Activated B cell treated with CpG ODN at 0.5 μM for 24 hours (primary cell): ENCODE measurements around the gene WBP2NL. TPM values are rescaled to one million over a fixed set of nuclear protein-coding genes. Genes with fewer than 3 reads are reported as not detected.
A peak's percentile ranks its signal among the peaks of the same experiment; 100 is the strongest.

Experiments used
- ATAC-seq: fragments of 200-7000 bp; cut with Tn5 transposase; one replicate; pipeline ENCODE4 v1.10.0; 2021; ENCODE audit warnings: low read depth, mild to moderate bottlenecking, moderate library complexity
- CTCF ChIA-PET: fragments of 350-600 bp; sonication (Branson Sonifier 250); formaldehyde crosslinking; loops from one replicate; lab custom pipeline; 2021; ENCODE audit warnings: antibody characterized with exemption; lab: Charles Lee
- POLR2A ChIA-PET: fragments of 350-600 bp; sonication (Branson Sonifier 250); formaldehyde crosslinking; loops from one replicate; lab custom pipeline; 2021; ENCODE audit warnings: antibody characterized with exemption; lab: Charles Lee
- DNase-seq: peaks from one replicate; pipeline ENCODE4 v3.0.0; 2022
- H3K27ac Mint-ChIP-seq: one replicate; pipeline ENCODE4 v1.8.0; 2020; ENCODE audit warnings: mixed read lengths
- H3K27me3 Mint-ChIP-seq: one replicate; pipeline ENCODE4 v1.8.0; 2021; ENCODE audit warnings: mixed read lengths
- H3K36me3 Mint-ChIP-seq: one replicate; pipeline ENCODE4 v1.8.0; 2021; ENCODE audit warnings: low read depth, mixed read lengths
- H3K4me1 Mint-ChIP-seq: one replicate; pipeline ENCODE4 v1.8.0; 2021; ENCODE audit warnings: mixed read lengths
- H3K4me3 Mint-ChIP-seq: one replicate; pipeline ENCODE4 v1.8.0; 2020; ENCODE audit warnings: mild to moderate bottlenecking, mixed read lengths
- H3K9me3 Mint-ChIP-seq: one replicate; pipeline ENCODE4 v1.8.0; 2020; ENCODE audit warnings: mixed read lengths
- intact Hi-C: fragments of 100-400 bp; cut with micrococcal nuclease; formaldehyde crosslinking; loops from one replicate; pipeline ENCODE4 v1.15.1; 2024
- total RNA-seq: library from RNA; stranded (reverse); gene quantifications from 2 replicates; pipeline ENCODE4 v1.2.3, GENCODE V29; 2022
- TF ChIP-seq, protein P1 (sequence below): fragments of 200-600 bp; IDR thresholded peaks from one replicate; pipeline ENCODE4 v1.8.0; 2022; ENCODE audit warnings: antibody characterized with exemption, mild to moderate bottlenecking

WBP2NL gene
- total RNA-seq, 1 donor from 2014 or later = 7.8 TPM

DNA sequence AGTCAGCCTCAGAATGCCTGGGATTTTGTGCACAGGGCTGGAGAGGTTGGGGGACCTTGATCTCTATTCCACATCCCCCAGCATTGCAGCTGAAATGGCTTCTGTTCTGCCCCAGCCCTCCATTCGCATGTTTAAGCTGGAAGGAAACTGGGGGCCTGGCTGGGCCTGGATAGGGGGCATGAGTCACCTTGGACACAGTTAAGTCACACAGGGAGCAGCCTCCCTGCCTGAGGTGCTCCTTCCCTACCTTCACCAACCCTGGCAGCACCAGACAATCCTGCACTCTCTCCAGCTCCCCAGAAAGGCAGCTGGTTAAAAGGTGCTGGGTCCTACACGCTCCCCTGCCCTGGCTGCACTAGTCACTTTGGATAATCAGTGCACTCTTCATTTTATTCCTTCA, 45.9 kb upstream of the WBP2NL start:
- no peak overlapping the region for H3K27ac Mint-ChIP-seq
- H3K9me3 Mint-ChIP-seq = no peaks in the 10 kb centered on the region
- H3K4me1 Mint-ChIP-seq = peaks cover 56% of the 10 kb centered on the region
- intact Hi-C loops = no loop called here
- CTCF ChIA-PET = interaction anchor here (0.6 to 1.2 kb wide), 6 partner anchors 12 to 492 kb away, joined by 3 to 8 read pairs (median 3); no protein-coding TSS in a partner anchor
- ATAC-seq (no peak), DNase-seq (no peak)
- POLR2A ChIA-PET = interaction anchor here (0.9 to 1.5 kb wide), 8 partner anchors 9 to 255 kb away, joined by 3 to 5 read pairs (median 3); partner anchors contain the start of genes NDUFA6 and WBP2NL
- H3K36me3 Mint-ChIP-seq = no peaks in the 10 kb centered on the region
- no peak overlapping the region for H3K4me3 Mint-ChIP-seq
- H3K27me3 Mint-ChIP-seq = no peaks in the 10 kb centered on the region
- TF ChIP-seq, protein P1, sequence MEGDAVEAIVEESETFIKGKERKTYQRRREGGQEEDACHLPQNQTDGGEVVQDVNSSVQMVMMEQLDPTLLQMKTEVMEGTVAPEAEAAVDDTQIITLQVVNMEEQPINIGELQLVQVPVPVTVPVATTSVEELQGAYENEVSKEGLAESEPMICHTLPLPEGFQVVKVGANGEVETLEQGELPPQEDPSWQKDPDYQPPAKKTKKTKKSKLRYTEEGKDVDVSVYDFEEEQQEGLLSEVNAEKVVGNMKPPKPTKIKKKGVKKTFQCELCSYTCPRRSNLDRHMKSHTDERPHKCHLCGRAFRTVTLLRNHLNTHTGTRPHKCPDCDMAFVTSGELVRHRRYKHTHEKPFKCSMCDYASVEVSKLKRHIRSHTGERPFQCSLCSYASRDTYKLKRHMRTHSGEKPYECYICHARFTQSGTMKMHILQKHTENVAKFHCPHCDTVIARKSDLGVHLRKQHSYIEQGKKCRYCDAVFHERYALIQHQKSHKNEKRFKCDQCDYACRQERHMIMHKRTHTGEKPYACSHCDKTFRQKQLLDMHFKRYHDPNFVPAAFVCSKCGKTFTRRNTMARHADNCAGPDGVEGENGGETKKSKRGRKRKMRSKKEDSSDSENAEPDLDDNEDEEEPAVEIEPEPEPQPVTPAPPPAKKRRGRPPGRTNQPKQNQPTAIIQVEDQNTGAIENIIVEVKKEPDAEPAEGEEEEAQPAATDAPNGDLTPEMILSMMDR = no peak

GRCh38 chr22:41957941-41958556, 40.5 kb upstream of the WBP2NL start:
- Mint-ChIP-seq H3K27me3 (no peaks in the 10 kb centered on the region), H3K9me3 (no peaks in the 10 kb centered on the region), H3K4me3 (no peak overlapping the region), H3K4me1 (peaks cover 15% of the 10 kb centered on the region), H3K27ac (no peak overlapping the region), H3K36me3 (no peaks in the 10 kb centered on the region)
- CTCF ChIA-PET = interaction anchor here (1.1 to 1.6 kb wide), 2 partner anchors 8 to 260 kb away, joined by 3 to 6 read pairs; no protein-coding TSS in a partner anchor
- intact Hi-C loops = loop anchor here (1.0 to 5.0 kb wide), 5 partner anchors 17 to 484 kb away; partner anchors contain the start of gene WBP2NL
- POLR2A ChIA-PET = interaction anchor here (0.6 to 0.9 kb wide), 2 partner anchors 48 to 261 kb away, joined by 3 to 5 read pairs; no protein-coding TSS in a partner anchor
- no peak for ATAC-seq
- TF ChIP-seq, protein P1 = peak; percentile 12
- no peak for DNase-seq

DNA sequence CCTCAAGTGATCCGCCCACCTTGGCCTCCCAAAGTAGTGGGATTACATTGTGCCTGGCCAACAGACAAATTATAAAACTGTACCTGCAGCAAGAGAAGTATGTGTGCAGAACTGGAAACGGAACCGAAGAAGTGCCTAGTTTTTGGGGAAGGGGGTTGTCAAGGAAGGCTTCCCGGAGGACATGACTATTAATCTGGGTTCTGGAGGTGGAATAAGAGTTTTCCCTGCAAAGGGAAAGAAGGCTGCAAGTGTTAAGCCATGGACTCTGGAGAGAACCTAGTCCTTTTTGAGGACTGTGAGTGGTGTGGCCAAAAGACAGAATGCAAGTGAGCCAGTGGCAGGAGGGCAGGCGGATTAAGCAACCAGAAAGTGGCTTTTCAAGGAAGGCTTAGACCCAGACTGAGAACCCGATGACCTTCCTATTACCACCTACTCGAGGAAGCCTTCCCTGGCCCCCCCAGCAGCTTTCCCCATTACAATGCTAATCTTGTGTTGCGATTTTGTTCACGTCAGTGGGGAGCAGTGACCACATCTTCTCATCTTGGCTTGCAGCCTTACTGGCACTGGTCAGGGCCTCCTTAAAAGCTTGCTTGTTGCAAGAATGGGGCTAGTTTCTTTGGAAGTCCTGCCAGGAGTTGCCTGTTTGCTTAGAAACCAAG, 35.0 kb upstream of the WBP2NL start:
- TF ChIP-seq, protein P1 = no peak
- Mint-ChIP-seq H3K4me1 (peaks cover 9% of the 10 kb centered on the region), H3K27ac (no peak overlapping the region), H3K4me3 (no peak overlapping the region), H3K36me3 (no peaks in the 10 kb centered on the region), H3K27me3 (no peaks in the 10 kb centered on the region), H3K9me3 (no peaks in the 10 kb centered on the region)
- ATAC-seq (no peak), DNase-seq (no peak)
- intact Hi-C loops = no loop called here
- ChIA-PET POLR2A (interaction anchor here (1.0 kb wide), 1 partner anchor 116 kb away, joined by 3 read pairs; no protein-coding TSS in a partner anchor), CTCF (interaction anchor here (0.6 kb wide), 1 partner anchor 8 kb away, joined by 6 read pairs; no protein-coding TSS in a partner anchor)

DNA sequence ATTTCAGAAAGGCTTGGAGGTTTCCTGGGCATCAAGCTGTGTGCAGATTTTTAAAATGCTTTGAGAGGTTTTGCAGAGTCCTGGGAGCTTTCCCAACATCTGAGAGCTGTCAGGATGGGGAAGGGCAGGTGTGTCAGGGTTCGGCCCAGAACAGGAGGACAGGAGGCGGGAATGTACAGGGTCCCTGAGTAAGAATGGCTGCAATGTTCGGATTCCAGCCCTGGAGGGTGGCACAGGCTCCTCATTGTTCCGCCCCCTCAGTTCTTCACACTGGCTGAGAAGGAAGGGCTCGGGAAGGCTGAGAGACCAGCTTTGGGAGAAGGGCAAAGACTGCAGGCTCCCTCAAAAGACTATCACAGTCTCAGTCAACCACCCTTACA, 34.5 kb upstream of the WBP2NL start:
- DNase-seq = no peak
- TF ChIP-seq, protein P1 = no peak
- CTCF ChIA-PET = interaction anchor here (0.6 to 1.5 kb wide), 3 partner anchors 8 to 149 kb away, joined by 3 to 7 read pairs (median 6); no protein-coding TSS in a partner anchor
- ATAC-seq = no peak
- Mint-ChIP-seq H3K27me3 (no peaks in the 10 kb centered on the region), H3K9me3 (no peaks in the 10 kb centered on the region), H3K4me3 (no peak overlapping the region), H3K27ac (no peak overlapping the region), H3K36me3 (no peaks in the 10 kb centered on the region), H3K4me1 (peaks cover 9% of the 10 kb centered on the region)
- POLR2A ChIA-PET = no interaction called here
- intact Hi-C loops = no loop called here

- intact Hi-C loops = loop anchor here (1.0 to 2.0 kb wide), 5 partner anchors 105 to 507 kb away; partner anchors contain the start of genes NAGA and NDUFA6
- TF ChIP-seq, protein P1 = no peak
- H3K27me3 Mint-ChIP-seq = peaks cover 6% of the 10 kb centered on the region
These were observed 32.4 kb upstream of the WBP2NL start for GRCh38 chr22:41966225-41966606.

More at GRCh38 chr22:41966225-41966606, 32.4 kb upstream of the WBP2NL start:
- Mint-ChIP-seq H3K4me1 (no peaks in the 10 kb centered on the region), H3K9me3 (no peaks in the 10 kb centered on the region), H3K36me3 (no peaks in the 10 kb centered on the region), H3K4me3 (no peak overlapping the region), H3K27ac (no peak overlapping the region)
- POLR2A ChIA-PET = interaction anchor here (0.7 to 1.7 kb wide), 2 partner anchors 103 to 124 kb away, joined by 7 read pairs; partner anchors contain the start of gene NDUFA6
- no peak for ATAC-seq
- DNase-seq = no peak
- CTCF ChIA-PET = interaction anchor here (0.6 to 3.1 kb wide), 7 partner anchors 125 to 479 kb away, joined by 3 to 24 read pairs (median 6); partner anchors contain the start of gene NDUFA6
